SH-SY5Y (cell line): ENCODE measurements around the gene ZCCHC14.

ENCODE experiments used
- GATA2 ChIP-seq: IDR thresholded peaks from 2 replicates; pipeline ENCODE4 v1.6.1; 2011; ENCODE audit warnings: mild to moderate bottlenecking, low read depth, low read length
- GATA3 ChIP-seq: IDR thresholded peaks from 2 replicates; pipeline ENCODE4 v1.6.1; 2011; ENCODE audit warnings: low read depth, mild to moderate bottlenecking, low read length, moderate library complexity

DNA sequence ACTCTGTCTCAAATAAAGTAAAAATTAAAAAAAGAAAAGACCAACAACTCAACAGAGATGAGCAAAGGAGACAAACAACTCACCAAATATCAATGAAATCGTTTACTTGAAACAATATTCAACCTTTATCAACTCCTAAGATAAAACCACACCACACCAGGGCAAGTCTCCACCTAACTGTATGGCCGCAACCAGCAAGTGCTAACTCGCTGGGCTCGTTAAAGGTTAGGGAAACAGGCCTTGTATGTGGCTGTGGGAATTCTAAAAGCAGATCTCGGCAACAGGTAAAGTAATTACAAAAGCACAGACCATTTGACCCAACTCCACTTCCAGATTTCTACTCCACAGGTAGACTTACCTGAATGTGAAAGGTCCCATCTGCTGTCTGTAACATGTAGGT lies 9.3 kb downstream of the ZCCHC14 start:
- TF ChIP-seq GATA2 (no peak), GATA3 (no peak)
